GM12801 (cell line): Measurements from ENCODE around the gene CFAP251.

ENCODE experiments used
- CTCF ChIP-seq: IDR thresholded peaks from one replicate; pipeline ENCODE4 v1.5.1; 2011; ENCODE audit warnings: control low read depth; ENCODE audit not compliant: insufficient read length; ENCODE audit errors: extremely low read depth

CFAP251 gene

GRCh38 chr12:121899590-121899989 lies 18.8 kb upstream of the CFAP251 start:
- no peak for TF ChIP-seq CTCF

GRCh38 chr12:121903202-121903601 lies 15.2 kb upstream of the CFAP251 start:
- no peak for TF ChIP-seq CTCF

GRCh38 chr12:121905746-121906145 lies 12.6 kb upstream of the CFAP251 start:
- TF ChIP-seq CTCF, result no peak

GRCh38 chr12:121908702-121909101 lies 9.7 kb upstream of the CFAP251 start:
- no peak for TF ChIP-seq CTCF

GRCh38 chr12:121911824-121912585 lies 6.4 kb upstream of the CFAP251 start:
- TF ChIP-seq CTCF, result no peak

GRCh38 chr12:121915841-121916321 lies 2.5 kb upstream of the CFAP251 start:
- no peak for TF ChIP-seq CTCF

GRCh38 chr12:121916719-121917118 lies 1.7 kb upstream of the CFAP251 start:
- no peak for TF ChIP-seq CTCF

- TF ChIP-seq CTCF, result no peak
Measured at GRCh38 chr12:121918679-121919038, 267 bp downstream of the CFAP251 start.
